Measurements from ENCODE around the gene ODC1.

ODC1 gene

GRCh38 chr2:10402062-10402585, 46.0 kb downstream of the ODC1 start:
- DNase-seq (ENCODE audit: low read depth in 1 of 2, low spot score in 1 of 2): no peak

- no peak for DNase-seq (ENCODE audit: low read depth in 1 of 2, low spot score in 1 of 2)
Measured at GRCh38 chr2:10400978-10401951, 46.9 kb downstream of the ODC1 start.

- no peak for DNase-seq (ENCODE audit: low read depth in 1 of 2, low spot score in 1 of 2)
Measured at GRCh38 chr2:10400568-10400977, 47.6 kb downstream of the ODC1 start.

- DNase-seq (ENCODE audit: low read depth in 1 of 2, low spot score in 1 of 2): no peak
Measured at GRCh38 chr2:10400002-10400401, 48.1 kb downstream of the ODC1 start.

DNA sequence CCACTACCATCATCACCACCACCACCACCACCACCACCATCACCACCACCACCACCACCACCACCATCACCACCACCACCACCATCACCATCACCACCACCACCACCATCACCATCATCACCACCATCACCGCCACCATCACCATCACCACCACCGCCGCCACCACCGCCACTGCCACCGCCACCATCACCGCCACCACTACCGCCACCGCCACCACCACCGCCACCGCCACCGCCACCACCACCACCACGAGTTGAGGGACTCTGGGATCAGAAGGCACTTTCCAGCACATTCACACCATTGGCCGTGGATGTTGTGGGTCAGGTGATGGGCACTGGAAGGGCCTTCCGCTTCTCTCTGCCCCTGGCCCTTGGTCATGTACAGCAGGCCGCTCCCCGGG, 48.8 kb downstream of the ODC1 start:
- no peak for DNase-seq (ENCODE audit: low read depth in 1 of 2, low spot score in 1 of 2)

- no peak for DNase-seq (ENCODE audit: low read depth in 1 of 2, low spot score in 1 of 2)
Measured at GRCh38 chr2:10398496-10398895, 49.6 kb downstream of the ODC1 start.

DNA sequence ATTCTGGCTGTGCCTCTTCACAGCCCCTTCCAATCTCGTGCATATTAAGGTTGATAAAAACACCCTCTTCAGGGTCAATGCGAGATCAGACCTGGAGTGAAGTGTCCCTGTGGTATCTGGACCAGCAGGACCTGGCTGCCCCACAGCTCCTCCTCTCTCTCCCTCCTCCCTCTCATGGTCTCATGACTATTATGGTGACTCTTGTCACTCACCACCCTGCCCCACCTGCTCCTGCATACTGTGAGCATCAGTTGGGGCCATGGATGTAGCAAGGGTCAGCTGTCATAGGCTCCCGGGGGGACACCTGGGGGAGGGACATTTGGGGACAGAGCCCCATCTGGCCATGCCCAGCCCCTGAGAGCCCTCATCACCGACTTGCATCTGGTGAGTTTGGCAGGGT, 50.2 kb downstream of the ODC1 start:
- DNase-seq (ENCODE audit: low read depth in 1 of 2, low spot score in 1 of 2): no peak

GRCh38 chr2:10397297-10397875, 50.7 kb downstream of the ODC1 start:
- no peak for DNase-seq (ENCODE audit: low read depth in 1 of 2, low spot score in 1 of 2)

- no peak for DNase-seq (ENCODE audit: low read depth in 1 of 2, low spot score in 1 of 2)
Measured at GRCh38 chr2:10396464-10396863, 51.7 kb downstream of the ODC1 start.

DNA sequence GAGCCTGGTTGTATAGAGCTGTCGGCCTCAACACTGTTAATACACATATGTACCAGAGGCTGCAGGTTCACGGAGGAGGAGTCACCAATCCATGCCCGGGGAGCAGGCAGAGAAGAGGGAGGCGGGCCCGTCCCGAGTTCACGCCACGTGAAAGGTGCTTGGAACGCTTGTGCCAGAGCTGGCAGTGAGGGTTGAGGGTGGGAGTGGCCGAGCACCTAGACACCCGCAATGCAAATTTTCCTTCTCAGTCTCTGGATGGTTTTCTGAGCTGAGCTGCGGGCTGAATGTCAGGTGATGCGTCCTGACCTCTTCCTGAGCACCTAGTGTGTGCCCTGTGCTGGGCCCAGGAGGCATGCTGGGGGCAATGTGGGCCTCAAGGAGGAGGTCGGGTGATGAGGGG, 52.2 kb downstream of the ODC1 start:
- DNase-seq (ENCODE audit: low read depth in 1 of 2, low spot score in 1 of 2): no peak

- DNase-seq (ENCODE audit: low read depth in 1 of 2, low spot score in 1 of 2): no peak
Measured at GRCh38 chr2:10393640-10393982, 54.5 kb downstream of the ODC1 start.

- no peak for DNase-seq (ENCODE audit: low read depth in 1 of 2, low spot score in 1 of 2)
Measured at GRCh38 chr2:10392951-10393639, 55.0 kb downstream of the ODC1 start.

GRCh38 chr2:10392548-10392947, 55.6 kb downstream of the ODC1 start:
- DNase-seq (ENCODE audit: low read depth in 1 of 2, low spot score in 1 of 2): no peak

DNA sequence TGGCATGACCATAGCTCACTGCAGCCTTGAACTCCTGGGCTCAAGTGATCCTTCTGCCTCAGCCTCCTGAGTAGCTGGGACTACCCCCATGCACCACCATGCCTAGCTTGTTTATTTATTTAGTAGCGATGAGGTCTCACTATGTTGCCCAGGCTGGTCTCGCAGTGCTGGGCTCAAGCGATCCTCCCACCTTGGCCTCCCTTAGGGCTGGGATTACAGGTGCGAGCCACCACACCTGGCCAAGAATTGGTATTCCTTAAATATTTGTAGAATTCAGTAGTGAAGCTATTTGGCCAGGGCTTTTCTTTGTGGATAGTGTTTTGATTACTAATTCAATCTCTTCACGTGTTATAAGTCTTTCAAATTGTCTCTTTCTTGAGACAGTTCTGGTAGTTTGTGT, 56.0 kb downstream of the ODC1 start:
- DNase-seq (ENCODE audit: low read depth in 1 of 2, low spot score in 1 of 2): no peak

GRCh38 chr2:10390369-10390801, 57.7 kb downstream of the ODC1 start:
- DNase-seq (ENCODE audit: low read depth in 1 of 2, low spot score in 1 of 2): no peak
